GM21723 (cell line): ENCODE results near the gene TCERG1L.
"Not testable (repeated sequence)": the region's sequence is repeated elsewhere in the genome, so short reads cannot be mapped to it uniquely, and the experiment has no call there.

Experiments used
- ATAC-seq: cut with Tn5 transposase; IDR thresholded peaks from one replicate; pipeline ENCODE4 v1.9.1; 2021; ENCODE audit warnings: mild to moderate bottlenecking, moderate library complexity; ENCODE audit not compliant: unreplicated experiment

TCERG1L gene

GRCh38 chr10:131113709-131114291 lies 197.7 kb downstream of the TCERG1L start:
- no peak for ATAC-seq

- no peak for ATAC-seq
Observed at GRCh38 chr10:131113165-131113564, 198.4 kb downstream of the TCERG1L start.

GRCh38 chr10:131112691-131113090 lies 198.8 kb downstream of the TCERG1L start:
- ATAC-seq = no peak

- ATAC-seq = no peak
Observed at GRCh38 chr10:131111471-131112080, 199.9 kb downstream of the TCERG1L start.

- ATAC-seq = no peak
Observed at GRCh38 chr10:131111007-131111406, 200.5 kb downstream of the TCERG1L start.

GRCh38 chr10:131110241-131110783 lies 201.2 kb downstream of the TCERG1L start:
- ATAC-seq = no peak

- no peak for ATAC-seq
Observed at GRCh38 chr10:131109726-131110125, 201.8 kb downstream of the TCERG1L start.

GRCh38 chr10:131109291-131109690 lies 202.2 kb downstream of the TCERG1L start:
- ATAC-seq = no peak

- ATAC-seq = no peak
Observed at GRCh38 chr10:131107970-131108369, 203.6 kb downstream of the TCERG1L start.

- no peak for ATAC-seq
Observed at GRCh38 chr10:131102676-131103075, 208.8 kb downstream of the TCERG1L start.

- ATAC-seq = no peak
Observed at GRCh38 chr10:131102147-131102546, 209.4 kb downstream of the TCERG1L start.

- ATAC-seq = not testable (repeated sequence)
Observed at GRCh38 chr10:131100418-131101410, 210.8 kb downstream of the TCERG1L start.

GRCh38 chr10:131099028-131099726 lies 212.3 kb downstream of the TCERG1L start:
- no peak for ATAC-seq

- no peak for ATAC-seq
Observed at GRCh38 chr10:131098416-131098952, 213.0 kb downstream of the TCERG1L start.

GRCh38 chr10:131096031-131096430 lies 215.5 kb downstream of the TCERG1L start:
- no peak for ATAC-seq

- no peak for ATAC-seq
Observed at GRCh38 chr10:131095313-131095580, 216.3 kb downstream of the TCERG1L start.

- ATAC-seq = no peak
Observed at GRCh38 chr10:131094527-131095312, 216.8 kb downstream of the TCERG1L start.

GRCh38 chr10:131093795-131094366 lies 217.6 kb downstream of the TCERG1L start:
- ATAC-seq = no peak

GRCh38 chr10:131093346-131093745 lies 218.2 kb downstream of the TCERG1L start:
- ATAC-seq = no peak

GRCh38 chr10:131092876-131093275 lies 218.6 kb downstream of the TCERG1L start:
- ATAC-seq = no peak
